GM12878 (cell line): ENCODE data around the gene YBX2. TPM values are rescaled to one million over a fixed set of nuclear protein-coding genes. Genes with fewer than 3 reads are reported as not detected.

ENCODE experiments used
- CHD2 ChIP-seq: IDR thresholded peaks from 2 replicates; pipeline ENCODE4 v1.6.1; 2011; ENCODE audit warnings: low read depth, low read length, improper control_type of control experiment, borderline replicate concordance
- CREB1 ChIP-seq: IDR thresholded peaks from 2 replicates; pipeline ENCODE4 v1.6.1; 2012; ENCODE audit warnings: low read depth, mild to moderate bottlenecking, inconsistent platforms
- EED ChIP-seq: sonication (generic); IDR thresholded peaks from 2 replicates; pipeline ENCODE4 v1.6.1; 2016; ENCODE audit warnings: antibody characterized with exemption, low read depth
- EGR1 ChIP-seq, 2 experiments: IDR thresholded peaks; 1 replicate in 1 of 2; 2 replicates in 1 of 2; pipeline ENCODE4 v1.6.1; 2011 to 2012; ENCODE audit warnings: low read depth in 2 of 2, low read length in 2 of 2, borderline replicate concordance in 1 of 2, mild to moderate bottlenecking in 1 of 2, moderate library complexity in 1 of 2
- FOXK2 ChIP-seq: fragments of 450-650 bp; IDR thresholded peaks from 2 replicates; pipeline ENCODE4 v1.6.1; 2017; ENCODE audit warnings: mild to moderate bottlenecking, moderate library complexity
- HSF1 ChIP-seq: fragments of 150-350 bp; IDR thresholded peaks from 2 replicates; pipeline ENCODE4 v1.6.1; 2014; ENCODE audit warnings: mild to moderate bottlenecking, low read depth, low read length
- IRF5 ChIP-seq: fragments of 450-650 bp; IDR thresholded peaks from 2 replicates; pipeline ENCODE4 v1.6.1; 2017; ENCODE audit warnings: borderline replicate concordance
- JUNB ChIP-seq: IDR thresholded peaks from 2 replicates; pipeline ENCODE4 v1.6.1; 2016; ENCODE audit warnings: antibody characterized with exemption, mild to moderate bottlenecking
- MAX ChIP-seq: IDR thresholded peaks from 2 replicates; pipeline ENCODE4 v1.6.1; 2012; ENCODE audit warnings: low read depth, low read length, improper control_type of control experiment
- MEF2B ChIP-seq: fragments of 450-650 bp; IDR thresholded peaks from 2 replicates; pipeline ENCODE4 v1.6.1; 2018; ENCODE audit warnings: mild to moderate bottlenecking, moderate library complexity; ENCODE audit not compliant: partially characterized antibody, poor library complexity, severe bottlenecking
- MLLT1 ChIP-seq: fragments of 450-650 bp; IDR thresholded peaks from 2 replicates; pipeline ENCODE4 v1.6.1; 2016; ENCODE audit warnings: mild to moderate bottlenecking
- NBN ChIP-seq: fragments of 450-650 bp; IDR thresholded peaks from 2 replicates; pipeline ENCODE4 v1.6.1; 2016
- NFYB ChIP-seq: IDR thresholded peaks from 2 replicates; pipeline ENCODE4 v1.6.1; 2011; ENCODE audit warnings: low read depth, mild to moderate bottlenecking, low read length, improper control_type of control experiment, moderate library complexity; ENCODE audit not compliant: insufficient read depth
- NR2F1 ChIP-seq: fragments of 450-650 bp; conservative IDR thresholded peaks from 2 replicates; pipeline ENCODE4 v1.6.1; 2017; ENCODE audit warnings: mild to moderate bottlenecking
- NRF1 ChIP-seq: conservative IDR thresholded peaks from 2 replicates; pipeline ENCODE4 v1.6.1; 2011; ENCODE audit warnings: mild to moderate bottlenecking, low read depth, low read length, improper control_type of control experiment
- PML ChIP-seq: IDR thresholded peaks from 2 replicates; pipeline ENCODE4 v1.6.1; 2012; ENCODE audit warnings: low read length, inconsistent platforms
- POLR2AphosphoS2 ChIP-seq: IDR thresholded peaks from 2 replicates; pipeline ENCODE4 v1.6.1; 2011; ENCODE audit warnings: low read depth, mild to moderate bottlenecking, low read length, improper control_type of control experiment, moderate library complexity
- SMAD5 ChIP-seq: IDR thresholded peaks from 2 replicates; pipeline ENCODE4 v1.6.1; 2016; ENCODE audit warnings: antibody characterized with exemption, low read depth
- SP1 ChIP-seq: IDR thresholded peaks from one replicate; pipeline ENCODE4 v1.6.1; 2011; ENCODE audit warnings: low read depth, low read length
- SREBF1 ChIP-seq: IDR thresholded peaks from 2 replicates; pipeline ENCODE4 v1.6.1; 2012; ENCODE audit warnings: mild to moderate bottlenecking, low read length
- USF1 ChIP-seq: IDR thresholded peaks from 2 replicates; pipeline ENCODE4 v1.6.1; 2011; ENCODE audit warnings: borderline replicate concordance, low read depth, mild to moderate bottlenecking, moderate library complexity, mixed read lengths, low read length; ENCODE audit not compliant: insufficient read depth; ENCODE audit errors: extremely low read length
- polyA plus RNA-seq, 11 experiments: library from polyadenylated mRNA; depleted of rRNA in 4 of 11; unstranded in 6 of 11; stranded (reverse) in 5 of 11; fragments of >200 nt; fragmentation: Nextera tagmentation in 4 of 11; fragmentation: Illumina TruSeq in 1 of 11; extraction: Ambion mirVana in 4 of 11; extraction: Trizol in 1 of 11; gene quantifications; 1 replicate in 1 of 11; 2 replicates in 10 of 11; pipeline versions ENCODE4 v1.2.1 to v1.2.3, GENCODE V29; 2011 to 2016; ENCODE audit warnings: inconsistent platforms in 2 of 11, missing spikeins in 2 of 11, low read depth in 1 of 11
- total RNA-seq, 4 experiments: library from RNA; depleted of rRNA in 3 of 4; stranded (reverse); fragments of >200 nt in 3 of 4; fragmentation: Illumina TruSeq in 1 of 4; extraction: Trizol in 1 of 4; gene quantifications; 2 replicates each; pipeline versions ENCODE4 v1.2.1 to v1.2.3, GENCODE V29; 2013 to 2021

YBX2 gene
- total and polyA plus RNA-seq, 10 of the 15 experiments (the other 5 are each of a cell fraction or from before 2014, with no cell fraction given) = not detected

- peak; percentile 96 for TF ChIP-seq CHD2
- TF ChIP-seq CREB1 = peak; percentile 86
- TF ChIP-seq EED = no peak
- TF ChIP-seq POLR2AphosphoS2 = peak; percentile 97
- TF ChIP-seq IRF5 = no peak
- peak; percentile 98 for TF ChIP-seq USF1
- TF ChIP-seq PML = peak; percentile 93
- no peak for TF ChIP-seq SMAD5
- peak; percentile 47; the same call in 1 of the 2 replicates for TF ChIP-seq NR2F1
- TF ChIP-seq JUNB = no peak
- TF ChIP-seq NRF1 = no peak
- TF ChIP-seq MEF2B = peak; percentile 64
- TF ChIP-seq FOXK2 = peak; percentile 84
- no peak for TF ChIP-seq HSF1
- TF ChIP-seq NBN = peak; percentile 95
- TF ChIP-seq SP1 = peak; percentile 79
- TF ChIP-seq NFYB = no peak
- peak; percentile 95 for TF ChIP-seq MAX
- TF ChIP-seq SREBF1 = no peak
- TF ChIP-seq MLLT1 = peak; percentile 91
- TF ChIP-seq EGR1 (IDR thresholded peaks at IDR 0.05; ENCODE audit: borderline replicate concordance in 1 of 2, low read depth in 2 of 2, low read length in 2 of 2) = peak in 1 of 2 experiments; percentile 67; a peak in 1 of 3 replicates
These were observed 51.6 kb downstream of the YBX2 start (continued) for GRCh38 chr17:7242717-7243452.
